ENCODE data around the gene NCKAP1.

GRCh38 chr2:183033951-183034350 is 4.3 kb downstream of the NCKAP1 start:
- TF ChIP-seq TAF1 (conservative IDR thresholded peaks at IDR 0.05) = no peak
- no peak for TF ChIP-seq YY1 (IDR thresholded peaks at IDR 0.05)
- TF ChIP-seq REST (IDR thresholded peaks at IDR 0.05) = no peak
- TF ChIP-seq, protein P1, sequence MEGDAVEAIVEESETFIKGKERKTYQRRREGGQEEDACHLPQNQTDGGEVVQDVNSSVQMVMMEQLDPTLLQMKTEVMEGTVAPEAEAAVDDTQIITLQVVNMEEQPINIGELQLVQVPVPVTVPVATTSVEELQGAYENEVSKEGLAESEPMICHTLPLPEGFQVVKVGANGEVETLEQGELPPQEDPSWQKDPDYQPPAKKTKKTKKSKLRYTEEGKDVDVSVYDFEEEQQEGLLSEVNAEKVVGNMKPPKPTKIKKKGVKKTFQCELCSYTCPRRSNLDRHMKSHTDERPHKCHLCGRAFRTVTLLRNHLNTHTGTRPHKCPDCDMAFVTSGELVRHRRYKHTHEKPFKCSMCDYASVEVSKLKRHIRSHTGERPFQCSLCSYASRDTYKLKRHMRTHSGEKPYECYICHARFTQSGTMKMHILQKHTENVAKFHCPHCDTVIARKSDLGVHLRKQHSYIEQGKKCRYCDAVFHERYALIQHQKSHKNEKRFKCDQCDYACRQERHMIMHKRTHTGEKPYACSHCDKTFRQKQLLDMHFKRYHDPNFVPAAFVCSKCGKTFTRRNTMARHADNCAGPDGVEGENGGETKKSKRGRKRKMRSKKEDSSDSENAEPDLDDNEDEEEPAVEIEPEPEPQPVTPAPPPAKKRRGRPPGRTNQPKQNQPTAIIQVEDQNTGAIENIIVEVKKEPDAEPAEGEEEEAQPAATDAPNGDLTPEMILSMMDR (IDR thresholded peaks at IDR 0.05; ENCODE audit: low read depth, low read length, missing input control) = no peak
- TF ChIP-seq, protein P2, sequence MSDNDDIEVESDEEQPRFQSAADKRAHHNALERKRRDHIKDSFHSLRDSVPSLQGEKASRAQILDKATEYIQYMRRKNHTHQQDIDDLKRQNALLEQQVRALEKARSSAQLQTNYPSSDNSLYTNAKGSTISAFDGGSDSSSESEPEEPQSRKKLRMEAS (IDR thresholded peaks at IDR 0.05) = no peak
- no peak for TF ChIP-seq ATF3 (IDR thresholded peaks at IDR 0.05)
- TF ChIP-seq SP1 (IDR thresholded peaks at IDR 0.05) = no peak
- no peak for TF ChIP-seq EGR1 (IDR thresholded peaks at IDR 0.05; ENCODE audit: low read depth in 2 of 2)
- no peak for TF ChIP-seq ZBTB33 (IDR thresholded peaks at IDR 0.05)
- TF ChIP-seq RAD21 (IDR thresholded peaks at IDR 0.05) = no peak
- no peak for TF ChIP-seq GABPA (IDR thresholded peaks at IDR 0.05 in 1 of 2, conservative IDR thresholded peaks at IDR 0.05 in 1 of 2)
- no peak for TF ChIP-seq JUND (IDR thresholded peaks at IDR 0.05)
- TF ChIP-seq FOXA2 (IDR thresholded peaks at IDR 0.05) = no peak
- no peak for TF ChIP-seq HNF4G (IDR thresholded peaks at IDR 0.05)

Data from liver (tissue), 3 donors.